ENCODE measurements around the gene ELP5. TPM values are rescaled to one million over a fixed set of nuclear protein-coding genes. Genes with fewer than 3 reads are reported as not detected.

The ELP5 gene
- total RNA-seq, 1 donor from 2014 or later = 27.5 TPM

Small RNA genes within 50 kb of the gene (small RNA-seq; reads per million reads assigned to genes)
- gene MIR324 (ENCODE audit: low replicate concordance) (13.1 reads per million, percentile 93 among the genes with 10 or more reads in this experiment), gene RF00019 (ENCODE audit: low replicate concordance) (not detected)

Other genes starting within 250 kb of the ELP5 start
- gene RNASEK, start 239.6 kb upstream of the ELP5 start, total RNA-seq = 57.5 TPM
- gene BCL6B, start 229.2 kb upstream of the ELP5 start, total RNA-seq = 7.6 TPM
- 0.69 TPM for gene SLC16A13, start 216.2 kb upstream of the ELP5 start, total RNA-seq
- gene SLC16A11, start 208.1 kb upstream of the ELP5 start, total RNA-seq = 0.69 TPM
- 3.7 TPM for gene CLEC10A, start 172.0 kb upstream of the ELP5 start, total RNA-seq
- 0.39 TPM for gene ASGR2, start 137.4 kb upstream of the ELP5 start, total RNA-seq
- 3.7 TPM for gene ASGR1, start 72.8 kb upstream of the ELP5 start, total RNA-seq
- gene DLG4, start 32.4 kb upstream of the ELP5 start, total RNA-seq = 16.5 TPM
- 261 TPM for gene ACADVL, start 32.3 kb upstream of the ELP5 start, total RNA-seq
- gene DVL2, start 17.7 kb upstream of the ELP5 start, total RNA-seq = 47.5 TPM
- 27.0 TPM for gene PHF23, start 12.8 kb upstream of the ELP5 start, total RNA-seq
- 223 TPM for gene GABARAP, start 9.8 kb upstream of the ELP5 start, total RNA-seq
- gene CTDNEP1, start 481 bp upstream of the ELP5 start, total RNA-seq = 44.1 TPM
- gene CLDN7, start 10.3 kb downstream of the ELP5 start, total RNA-seq = 5.4 TPM
- gene SLC2A4, start 29.5 kb downstream of the ELP5 start, total RNA-seq = 11.7 TPM
- gene YBX2, start 42.4 kb downstream of the ELP5 start, total RNA-seq = 1.3 TPM
- gene EIF5A, start 55.4 kb downstream of the ELP5 start, total RNA-seq = 186 TPM
- 17.2 TPM for gene GPS2, start 63.1 kb downstream of the ELP5 start, total RNA-seq
- gene NEURL4, start 77.1 kb downstream of the ELP5 start, total RNA-seq = 14.2 TPM
- gene ACAP1, start 84.3 kb downstream of the ELP5 start, total RNA-seq = 4.7 TPM
- 6.3 TPM for gene KCTD11, start 99.9 kb downstream of the ELP5 start, total RNA-seq
- not detected for gene TMEM95, start 102.9 kb downstream of the ELP5 start, total RNA-seq
- gene TNK1, start 128.9 kb downstream of the ELP5 start, total RNA-seq = 2.5 TPM
- gene PLSCR3, start 142.3 kb downstream of the ELP5 start, total RNA-seq = 16.0 TPM
- 75.9 TPM for gene TMEM256, start 151.9 kb downstream of the ELP5 start, total RNA-seq
- 8.8 TPM for gene NLGN2, start 155.6 kb downstream of the ELP5 start, total RNA-seq
- gene SPEM1, start 168.1 kb downstream of the ELP5 start, total RNA-seq = not detected
- not detected for gene SPEM2, start 173.4 kb downstream of the ELP5 start, total RNA-seq
- gene SPEM3, start 176.6 kb downstream of the ELP5 start, total RNA-seq = not detected
- 3.3 TPM for gene TMEM102, start 183.2 kb downstream of the ELP5 start, total RNA-seq
- gene FGF11, start 187.3 kb downstream of the ELP5 start, total RNA-seq = 3.4 TPM
- 12.5 TPM for gene CHRNB1, start 192.8 kb downstream of the ELP5 start, total RNA-seq
- gene ZBTB4, start 227.4 kb downstream of the ELP5 start, total RNA-seq = 16.7 TPM
- not detected for gene SLC35G6, start 229.2 kb downstream of the ELP5 start, total RNA-seq
- 73.0 TPM for gene POLR2A, start 232.2 kb downstream of the ELP5 start, total RNA-seq

Data from skin of body (tissue), 2 donors.